ENCODE results near the gene ANKRD13D. TPM values are rescaled to one million over a fixed set of nuclear protein-coding genes. Genes with fewer than 3 reads are reported as not detected.
A peak's percentile ranks its signal among the peaks of the same experiment; 100 is the strongest.

The ANKRD13D gene
- polyA plus RNA-seq, 1 donor from 2014 or later, result 93.5 TPM

DNA sequence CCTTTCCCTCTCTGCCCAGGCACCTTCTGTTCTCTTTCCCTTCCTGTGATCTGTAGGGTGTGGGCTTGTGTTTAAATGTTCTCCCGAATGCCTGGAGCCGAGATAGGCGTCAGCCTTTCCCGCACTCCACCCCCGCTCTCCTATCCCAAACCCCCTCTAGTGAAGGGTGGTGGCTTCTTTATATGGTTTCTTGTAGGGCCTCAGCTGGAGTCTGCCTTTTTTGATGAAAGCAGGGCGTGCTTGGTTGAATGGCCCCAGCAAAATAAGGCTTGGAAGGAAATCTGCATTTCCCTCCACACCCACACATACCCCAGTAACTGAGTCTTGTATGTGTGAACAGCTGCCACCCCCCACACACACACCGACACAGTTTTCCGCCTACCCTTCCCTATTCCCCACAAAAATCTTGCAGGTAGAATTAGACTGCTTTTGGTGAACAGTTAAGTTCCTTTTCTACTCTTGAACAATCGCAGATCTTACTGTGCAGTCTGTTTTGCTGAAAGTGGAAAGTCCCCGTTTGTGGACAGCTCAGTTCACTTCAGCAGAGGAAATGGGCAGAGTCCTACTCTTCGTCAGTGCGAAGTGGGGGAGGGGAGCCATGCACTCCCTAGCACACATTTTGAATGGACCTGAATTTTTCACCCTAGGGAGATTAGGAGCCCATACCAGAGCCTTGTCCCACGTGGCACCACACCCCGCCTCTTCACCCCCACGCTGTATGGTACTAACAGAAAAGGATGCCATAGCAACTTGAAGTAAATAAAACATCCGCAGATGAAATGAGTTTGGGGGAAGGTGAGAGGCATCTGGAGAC lies 48.3 kb upstream of the ANKRD13D start:
- H3K36me3 ChIP-seq (ENCODE audit: insufficient read depth, low read length), result peaks cover 8% of the 10 kb centered on the region
- H3K9me2 ChIP-seq (ENCODE audit: insufficient read depth, low read length), result no peaks in the 10 kb centered on the region
- H2AFZ ChIP-seq (ENCODE audit: low read depth, low read length), result no peak overlapping the region
- peaks cover 38% of the 10 kb centered on the region for H3K79me2 ChIP-seq (replicated peaks; ENCODE audit: insufficient read depth, low read length)
- H4K20me1 ChIP-seq (ENCODE audit: insufficient read depth), result no peaks in the 10 kb centered on the region
- H3K9me3 ChIP-seq (ENCODE audit: low read length), result no peaks in the 10 kb centered on the region
- H3K27ac ChIP-seq (ENCODE audit: low read length), result peak overlapping the region; percentile 72
- H3K4me2 ChIP-seq (ENCODE audit: low read length), result peak overlapping the region; percentile 98
- peaks cover 4% of the 10 kb centered on the region for H3F3A ChIP-seq (ENCODE audit: insufficient read depth, low read length, poor library complexity, severe bottlenecking)
- no peak for TF ChIP-seq SMC3 (conservative IDR thresholded peaks at IDR 0.05; ENCODE audit: poor library complexity)
- peak; percentile 79 for TF ChIP-seq MXI1 (conservative IDR thresholded peaks at IDR 0.05; ENCODE audit: poor library complexity, severe bottlenecking)
- H3K9ac ChIP-seq (ENCODE audit: low read length), result peak overlapping the region; percentile 70
- no peaks in the 10 kb centered on the region for H3K27me3 ChIP-seq (ENCODE audit: insufficient read depth, low read depth, low read length)
- H3K4me3 ChIP-seq (ENCODE audit: low read length), result peak overlapping the region; percentile 69

DNA sequence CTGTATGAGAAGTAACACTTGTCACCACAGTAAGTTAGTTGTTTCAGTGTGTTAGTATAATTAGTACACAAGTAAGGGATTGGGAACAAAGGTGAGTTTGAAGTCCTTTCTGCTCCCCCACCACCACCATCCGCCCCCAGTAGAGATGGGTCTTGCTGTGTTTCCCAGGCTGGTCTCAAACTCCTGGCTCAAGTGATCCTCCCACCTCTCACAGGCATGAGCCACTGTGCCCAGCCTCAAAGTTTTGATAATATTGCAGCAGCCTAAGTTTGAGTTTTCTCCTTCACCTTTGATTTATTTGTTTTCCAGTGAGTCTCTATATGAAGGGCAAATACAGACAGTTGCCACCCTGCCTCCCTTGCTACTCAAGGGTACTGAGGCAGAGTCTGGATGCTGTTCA lies 46.6 kb upstream of the ANKRD13D start:
- peaks cover 38% of the 10 kb centered on the region for H3K79me2 ChIP-seq (replicated peaks; ENCODE audit: insufficient read depth, low read length)
- H3K27me3 ChIP-seq (ENCODE audit: insufficient read depth, low read depth, low read length), result no peaks in the 10 kb centered on the region
- H3K4me2 ChIP-seq (ENCODE audit: low read length), result peak overlapping the region; percentile 53
- H3K4me3 ChIP-seq (ENCODE audit: low read length), result peak overlapping the region; percentile 69
- H3F3A ChIP-seq (ENCODE audit: insufficient read depth, low read length, poor library complexity, severe bottlenecking), result peaks cover 4% of the 10 kb centered on the region
- no peaks in the 10 kb centered on the region for H3K9me2 ChIP-seq (ENCODE audit: insufficient read depth, low read length)
- H4K20me1 ChIP-seq (ENCODE audit: insufficient read depth), result no peaks in the 10 kb centered on the region
- no peak overlapping the region for H2AFZ ChIP-seq (ENCODE audit: low read depth, low read length)
- peaks cover 17% of the 10 kb centered on the region for H3K36me3 ChIP-seq (ENCODE audit: insufficient read depth, low read length)
- TF ChIP-seq RAD21 (conservative IDR thresholded peaks at IDR 0.05) (no peak), POLR2AphosphoS5 (IDR thresholded peaks at IDR 0.05) (no peak), SMC3 (conservative IDR thresholded peaks at IDR 0.05; ENCODE audit: poor library complexity) (no peak), MXI1 (conservative IDR thresholded peaks at IDR 0.05; ENCODE audit: poor library complexity, severe bottlenecking) (no peak), TAF1 (IDR thresholded peaks at IDR 0.05; ENCODE audit: low read depth) (no peak)
- TF ChIP-seq, protein P1, sequence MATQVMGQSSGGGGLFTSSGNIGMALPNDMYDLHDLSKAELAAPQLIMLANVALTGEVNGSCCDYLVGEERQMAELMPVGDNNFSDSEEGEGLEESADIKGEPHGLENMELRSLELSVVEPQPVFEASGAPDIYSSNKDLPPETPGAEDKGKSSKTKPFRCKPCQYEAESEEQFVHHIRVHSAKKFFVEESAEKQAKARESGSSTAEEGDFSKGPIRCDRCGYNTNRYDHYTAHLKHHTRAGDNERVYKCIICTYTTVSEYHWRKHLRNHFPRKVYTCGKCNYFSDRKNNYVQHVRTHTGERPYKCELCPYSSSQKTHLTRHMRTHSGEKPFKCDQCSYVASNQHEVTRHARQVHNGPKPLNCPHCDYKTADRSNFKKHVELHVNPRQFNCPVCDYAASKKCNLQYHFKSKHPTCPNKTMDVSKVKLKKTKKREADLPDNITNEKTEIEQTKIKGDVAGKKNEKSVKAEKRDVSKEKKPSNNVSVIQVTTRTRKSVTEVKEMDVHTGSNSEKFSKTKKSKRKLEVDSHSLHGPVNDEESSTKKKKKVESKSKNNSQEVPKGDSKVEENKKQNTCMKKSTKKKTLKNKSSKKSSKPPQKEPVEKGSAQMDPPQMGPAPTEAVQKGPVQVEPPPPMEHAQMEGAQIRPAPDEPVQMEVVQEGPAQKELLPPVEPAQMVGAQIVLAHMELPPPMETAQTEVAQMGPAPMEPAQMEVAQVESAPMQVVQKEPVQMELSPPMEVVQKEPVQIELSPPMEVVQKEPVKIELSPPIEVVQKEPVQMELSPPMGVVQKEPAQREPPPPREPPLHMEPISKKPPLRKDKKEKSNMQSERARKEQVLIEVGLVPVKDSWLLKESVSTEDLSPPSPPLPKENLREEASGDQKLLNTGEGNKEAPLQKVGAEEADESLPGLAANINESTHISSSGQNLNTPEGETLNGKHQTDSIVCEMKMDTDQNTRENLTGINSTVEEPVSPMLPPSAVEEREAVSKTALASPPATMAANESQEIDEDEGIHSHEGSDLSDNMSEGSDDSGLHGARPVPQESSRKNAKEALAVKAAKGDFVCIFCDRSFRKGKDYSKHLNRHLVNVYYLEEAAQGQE (IDR thresholded peaks at IDR 0.05; ENCODE audit: borderline replicate concordance), result no peak
- TF ChIP-seq, protein P2, sequence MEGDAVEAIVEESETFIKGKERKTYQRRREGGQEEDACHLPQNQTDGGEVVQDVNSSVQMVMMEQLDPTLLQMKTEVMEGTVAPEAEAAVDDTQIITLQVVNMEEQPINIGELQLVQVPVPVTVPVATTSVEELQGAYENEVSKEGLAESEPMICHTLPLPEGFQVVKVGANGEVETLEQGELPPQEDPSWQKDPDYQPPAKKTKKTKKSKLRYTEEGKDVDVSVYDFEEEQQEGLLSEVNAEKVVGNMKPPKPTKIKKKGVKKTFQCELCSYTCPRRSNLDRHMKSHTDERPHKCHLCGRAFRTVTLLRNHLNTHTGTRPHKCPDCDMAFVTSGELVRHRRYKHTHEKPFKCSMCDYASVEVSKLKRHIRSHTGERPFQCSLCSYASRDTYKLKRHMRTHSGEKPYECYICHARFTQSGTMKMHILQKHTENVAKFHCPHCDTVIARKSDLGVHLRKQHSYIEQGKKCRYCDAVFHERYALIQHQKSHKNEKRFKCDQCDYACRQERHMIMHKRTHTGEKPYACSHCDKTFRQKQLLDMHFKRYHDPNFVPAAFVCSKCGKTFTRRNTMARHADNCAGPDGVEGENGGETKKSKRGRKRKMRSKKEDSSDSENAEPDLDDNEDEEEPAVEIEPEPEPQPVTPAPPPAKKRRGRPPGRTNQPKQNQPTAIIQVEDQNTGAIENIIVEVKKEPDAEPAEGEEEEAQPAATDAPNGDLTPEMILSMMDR (IDR thresholded peaks at IDR 0.05; ENCODE audit: poor library complexity, severe bottlenecking), result no peak
- H3K9ac ChIP-seq (ENCODE audit: low read length), result no peak overlapping the region
- no peaks in the 10 kb centered on the region for H3K9me3 ChIP-seq (ENCODE audit: low read length)
- H3K27ac ChIP-seq (ENCODE audit: low read length), result no peak overlapping the region

- H3K36me3 ChIP-seq (ENCODE audit: insufficient read depth, low read length), result peaks cover 17% of the 10 kb centered on the region
- no peak overlapping the region for H3K4me2 ChIP-seq (ENCODE audit: low read length)
- H3K79me2 ChIP-seq (replicated peaks; ENCODE audit: insufficient read depth, low read length), result peaks cover 38% of the 10 kb centered on the region
- H3K4me3 ChIP-seq (ENCODE audit: low read length), result peak overlapping the region; percentile 69
- H3K9me2 ChIP-seq (ENCODE audit: insufficient read depth, low read length), result no peaks in the 10 kb centered on the region
- no peaks in the 10 kb centered on the region for H4K20me1 ChIP-seq (ENCODE audit: insufficient read depth)
- no peak overlapping the region for H3K27ac ChIP-seq (ENCODE audit: low read length)
- peaks cover 4% of the 10 kb centered on the region for H3F3A ChIP-seq (ENCODE audit: insufficient read depth, low read length, poor library complexity, severe bottlenecking)
- no peak overlapping the region for H2AFZ ChIP-seq (ENCODE audit: low read depth, low read length)
- H3K9ac ChIP-seq (ENCODE audit: low read length), result no peak overlapping the region
- no peaks in the 10 kb centered on the region for H3K9me3 ChIP-seq (ENCODE audit: low read length)
- H3K27me3 ChIP-seq (ENCODE audit: insufficient read depth, low read depth, low read length), result no peaks in the 10 kb centered on the region
- TF ChIP-seq MXI1 (conservative IDR thresholded peaks at IDR 0.05; ENCODE audit: poor library complexity, severe bottlenecking) (no peak), RAD21 (conservative IDR thresholded peaks at IDR 0.05) (no peak), SMC3 (conservative IDR thresholded peaks at IDR 0.05; ENCODE audit: poor library complexity) (no peak), EP300 (conservative IDR thresholded peaks at IDR 0.05; ENCODE audit: poor library complexity, severe bottlenecking) (no peak), EZH2 (IDR thresholded peaks at IDR 0.05; ENCODE audit: borderline replicate concordance, insufficient read depth, low read length, poor library complexity, severe bottlenecking) (no peak), POLR2AphosphoS5 (IDR thresholded peaks at IDR 0.05) (no peak)
- TF ChIP-seq, protein P1 (IDR thresholded peaks at IDR 0.05; ENCODE audit: borderline replicate concordance), result no peak
- TF ChIP-seq, protein P2 (IDR thresholded peaks at IDR 0.05; ENCODE audit: poor library complexity, severe bottlenecking), result no peak
Observed at GRCh38 chr11:67243051-67243450, 46.1 kb upstream of the ANKRD13D start.

Data from neural cell (in vitro differentiated cells).